Measurements from ENCODE around the gene PCBP3.
"Not testable (repeated sequence)": the region's sequence is repeated elsewhere in the genome, so short reads cannot be mapped to it uniquely, and the experiment has no call there.

Gene PCBP3

DNA sequence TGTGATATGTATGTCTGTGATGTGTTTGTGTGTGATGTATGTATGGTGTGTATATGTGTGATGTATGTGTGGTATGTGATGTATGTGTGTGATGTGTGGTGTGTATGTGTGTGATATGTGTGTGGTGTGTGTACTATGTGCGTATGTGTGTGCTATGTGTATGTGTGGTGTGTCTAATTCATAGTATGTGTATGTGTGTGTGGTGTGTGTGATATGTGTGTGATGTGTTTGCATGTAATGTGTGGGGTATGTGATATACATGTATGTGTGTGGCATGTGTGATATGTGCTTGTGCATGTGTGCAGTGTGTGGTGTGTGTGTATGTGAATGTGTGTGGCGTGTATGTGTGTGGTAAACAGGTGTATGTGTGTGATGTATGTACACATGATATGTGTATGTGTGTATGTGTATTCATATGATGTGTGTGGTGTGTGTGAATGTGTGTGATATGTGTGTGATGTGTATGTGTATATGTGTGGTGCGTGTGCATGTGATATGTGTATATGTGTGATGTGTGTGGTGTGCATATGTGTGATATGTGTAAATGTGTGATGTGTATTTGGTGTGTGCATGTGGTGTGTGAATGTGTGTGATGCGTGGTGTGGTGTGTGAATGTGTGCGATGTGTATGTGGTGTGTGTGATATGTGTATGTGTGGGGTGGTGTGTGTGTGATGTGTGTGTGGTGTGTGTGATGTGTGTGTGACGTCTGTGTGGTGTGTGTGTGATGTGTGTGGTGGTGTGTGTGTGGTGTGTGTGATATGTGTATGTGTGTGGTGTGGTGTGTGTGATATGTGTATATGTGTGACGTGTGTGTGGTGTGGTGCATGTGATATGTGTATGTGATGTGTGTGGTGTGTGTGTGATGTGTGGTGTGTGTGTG, 8.0 kb upstream of the PCBP3 start:
- no peak for DNase-seq (ENCODE audit: low read depth)

DNA sequence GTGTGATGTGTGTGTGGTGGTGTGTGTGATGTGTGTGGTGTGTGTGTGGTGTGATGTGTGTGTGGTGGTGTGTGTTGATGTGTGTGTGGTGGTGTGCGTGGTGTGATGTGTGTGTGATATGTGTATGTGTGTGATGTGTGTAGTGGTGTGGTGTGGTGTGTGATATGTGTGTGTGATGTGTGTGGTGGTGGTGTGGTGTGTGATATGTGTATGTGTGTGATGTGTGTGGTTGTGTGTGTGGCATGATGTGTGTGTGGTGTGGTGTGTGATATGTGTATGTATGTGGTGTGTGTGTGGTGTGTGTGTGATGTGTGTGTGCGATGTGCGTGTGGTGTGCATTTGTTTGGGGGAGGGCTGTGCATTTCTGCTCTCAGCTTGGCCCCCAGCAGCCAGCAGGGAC, 7.1 kb upstream of the PCBP3 start:
- no peak for DNase-seq (ENCODE audit: low read depth)

DNA sequence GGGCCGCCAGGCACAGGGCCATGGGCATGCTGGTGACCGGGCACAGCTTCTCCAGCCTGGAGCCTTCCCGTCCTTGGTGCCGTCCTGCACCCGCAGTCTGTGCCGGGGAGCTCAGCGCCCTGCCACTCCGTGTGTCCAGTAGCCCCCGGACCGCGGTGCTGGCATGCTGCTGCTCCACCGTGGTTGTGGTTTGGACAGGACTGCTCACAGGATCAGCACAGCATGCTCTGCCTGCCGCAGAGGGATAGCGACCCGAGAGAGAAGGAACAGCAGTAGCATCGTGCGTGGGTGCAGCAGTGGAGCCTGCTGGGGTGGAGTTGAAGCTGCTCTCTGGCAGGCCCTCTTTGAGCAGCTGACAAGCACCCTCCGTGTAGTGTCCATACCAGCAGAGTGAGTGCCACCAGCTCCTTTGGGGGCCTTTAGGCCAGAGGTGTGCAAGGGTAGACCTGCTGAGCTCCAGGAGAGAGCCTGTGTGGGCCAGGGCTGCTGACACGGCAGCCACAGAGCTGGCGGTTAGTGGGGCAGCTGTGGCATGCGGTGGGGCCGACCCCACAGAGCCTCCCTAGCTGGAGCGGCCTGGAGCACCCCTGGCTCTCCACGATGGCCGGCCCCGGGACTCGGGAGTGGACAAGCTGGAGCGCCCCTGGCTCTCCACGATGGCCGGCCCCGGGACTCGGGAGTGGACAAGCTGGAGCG, 6.4 kb upstream of the PCBP3 start:
- DNase-seq (ENCODE audit: low read depth) = no peak

DNA sequence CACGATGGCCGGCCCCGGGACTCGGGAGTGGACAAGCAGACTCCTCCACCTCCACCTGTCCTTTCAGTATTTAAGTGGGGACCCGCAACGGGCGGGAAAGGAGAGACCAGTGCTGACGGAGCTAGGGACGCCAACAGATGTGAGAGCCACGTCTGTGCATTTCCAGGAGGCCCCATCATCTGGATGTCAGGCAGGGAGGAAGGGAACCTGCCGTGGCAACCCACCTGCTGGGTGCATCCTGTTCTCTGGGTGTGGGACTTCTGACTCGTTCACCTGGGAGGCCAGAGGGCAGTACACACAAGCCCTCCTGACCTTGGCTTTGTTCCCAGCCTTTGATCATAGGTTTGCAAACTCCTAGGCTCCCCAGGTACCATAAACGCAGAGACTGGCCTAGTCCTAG, 5.6 kb upstream of the PCBP3 start:
- DNase-seq (ENCODE audit: low read depth) = no peak

- DNase-seq (ENCODE audit: low read depth) = no peak
Observed at GRCh38 chr21:45638707-45639106, 4.8 kb upstream of the PCBP3 start.

DNA sequence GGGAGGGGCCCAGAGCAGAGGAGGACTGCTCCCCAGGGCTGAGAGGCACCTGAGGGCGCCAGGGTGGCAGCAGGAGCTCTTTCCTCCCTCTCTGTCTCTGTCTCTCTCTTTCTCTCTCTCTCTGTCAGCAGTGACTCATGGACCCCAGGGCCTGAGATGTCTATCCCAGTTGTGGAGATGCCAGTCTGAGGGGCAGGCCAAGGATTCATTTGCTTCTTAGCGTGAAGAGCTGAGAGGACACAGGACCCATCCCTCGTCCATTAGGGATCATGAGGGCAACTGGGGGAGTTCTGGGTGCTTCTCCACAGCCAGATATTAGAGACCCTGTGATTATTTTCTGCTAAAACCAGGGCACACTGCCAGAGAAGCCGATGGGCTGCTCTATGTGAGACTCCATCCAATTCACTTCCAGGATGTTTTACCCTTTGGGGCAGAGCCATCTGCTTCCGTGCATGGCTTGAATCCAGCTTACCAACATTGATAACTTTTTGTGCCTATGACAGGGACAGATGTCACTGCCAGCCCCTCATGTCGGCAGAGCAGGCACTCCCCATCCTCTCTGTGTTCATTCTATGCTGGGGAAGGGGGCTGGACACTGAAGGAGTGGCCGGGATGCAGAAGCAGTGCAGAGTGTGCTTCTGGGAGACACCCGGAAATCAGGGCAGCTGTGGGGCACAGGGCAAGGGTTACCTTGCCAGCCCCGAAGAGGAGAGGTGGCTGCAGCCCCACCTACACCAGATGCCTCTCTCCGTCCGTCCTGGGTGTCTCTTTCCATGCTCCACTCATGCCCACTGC, 4.1 kb upstream of the PCBP3 start:
- DNase-seq (ENCODE audit: low read depth) = no peak

GRCh38 chr21:45640001-45640887, 3.3 kb upstream of the PCBP3 start:
- no peak for DNase-seq (ENCODE audit: low read depth)

DNA sequence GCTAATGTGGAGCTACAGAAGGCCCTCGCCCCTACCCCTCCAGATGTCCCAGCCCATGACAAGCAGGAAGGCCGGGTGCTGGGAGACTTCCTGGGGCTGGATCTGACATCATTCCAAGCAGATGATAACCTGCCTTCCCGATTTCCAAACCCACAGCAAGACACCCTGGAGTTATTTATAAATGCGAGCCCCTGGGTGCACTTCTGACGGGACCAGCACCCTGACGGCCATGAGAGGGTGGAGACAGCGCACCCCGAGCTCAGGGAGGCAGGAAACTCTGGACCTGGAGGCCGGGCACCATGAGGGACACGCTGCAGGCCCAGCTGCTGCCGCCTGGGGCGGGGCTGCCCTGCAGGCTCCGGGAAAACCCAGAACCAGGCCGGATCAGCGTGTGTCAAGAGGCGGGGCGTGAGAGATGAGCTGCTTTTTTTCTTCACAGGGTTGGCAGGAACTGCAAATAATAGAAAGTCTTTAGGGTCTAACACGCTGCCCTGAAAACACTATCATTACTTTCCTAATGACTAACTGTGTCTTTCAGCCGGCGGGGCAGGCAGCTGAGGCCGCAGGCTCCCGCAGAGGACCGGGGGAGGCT, 2.5 kb upstream of the PCBP3 start:
- DNase-seq (ENCODE audit: low read depth) = no peak

GRCh38 chr21:45641480-45642035, 2.0 kb upstream of the PCBP3 start:
- no peak for DNase-seq (ENCODE audit: low read depth)

- no peak for DNase-seq (ENCODE audit: low read depth)
Observed at GRCh38 chr21:45642122-45642813, 1.3 kb upstream of the PCBP3 start.

- no peak for DNase-seq (ENCODE audit: low read depth)
Observed at GRCh38 chr21:45644041-45644906, 749 bp downstream of the PCBP3 start.

- no peak for DNase-seq (ENCODE audit: low read depth)
Observed at GRCh38 chr21:45651921-45652320, 8.4 kb downstream of the PCBP3 start.

DNA sequence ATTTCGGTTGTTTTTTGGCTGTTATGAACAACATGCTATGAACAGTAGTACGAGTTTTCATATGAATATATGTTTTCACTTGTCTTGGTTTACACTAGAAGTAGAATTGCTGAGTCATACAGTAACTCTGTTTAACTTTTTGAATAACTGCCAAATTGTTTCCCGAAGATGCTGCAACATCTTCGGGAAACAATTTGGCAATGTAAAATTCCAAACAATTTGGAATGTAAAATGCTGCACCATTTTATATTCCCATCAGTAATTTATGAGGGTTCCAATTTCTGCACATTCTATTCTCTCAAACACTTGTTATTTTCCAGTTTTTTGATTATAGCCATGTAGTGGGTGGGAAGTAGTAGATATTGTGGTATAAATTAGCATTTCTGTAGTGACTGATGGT, 11.6 kb downstream of the PCBP3 start:
- no peak for DNase-seq (ENCODE audit: low read depth)

DNA sequence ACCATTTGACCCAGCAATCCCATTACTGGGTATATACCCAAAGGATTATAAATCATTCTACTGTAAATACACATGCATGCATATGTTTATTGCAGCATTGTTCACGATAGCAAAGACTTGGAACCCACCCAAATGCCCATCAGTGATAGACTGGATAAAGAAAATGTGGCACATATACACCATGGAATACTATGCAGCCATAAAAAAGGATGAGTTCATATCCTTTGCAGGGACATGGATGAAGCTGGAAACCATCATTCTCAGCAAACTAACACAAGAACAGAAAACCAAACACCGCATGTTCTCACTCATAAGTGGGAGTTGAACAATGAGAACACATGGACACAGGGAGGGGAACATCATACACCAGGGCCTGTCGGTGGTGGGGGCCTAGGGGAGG, 12.6 kb downstream of the PCBP3 start:
- not testable (repeated sequence) for DNase-seq (ENCODE audit: low read depth)

GRCh38 chr21:45661913-45662622, 18.5 kb downstream of the PCBP3 start:
- DNase-seq (ENCODE audit: low read depth) = not testable (repeated sequence)

GRCh38 chr21:45662623-45663245, 19.2 kb downstream of the PCBP3 start:
- DNase-seq (ENCODE audit: low read depth) = not testable (repeated sequence)

DNA sequence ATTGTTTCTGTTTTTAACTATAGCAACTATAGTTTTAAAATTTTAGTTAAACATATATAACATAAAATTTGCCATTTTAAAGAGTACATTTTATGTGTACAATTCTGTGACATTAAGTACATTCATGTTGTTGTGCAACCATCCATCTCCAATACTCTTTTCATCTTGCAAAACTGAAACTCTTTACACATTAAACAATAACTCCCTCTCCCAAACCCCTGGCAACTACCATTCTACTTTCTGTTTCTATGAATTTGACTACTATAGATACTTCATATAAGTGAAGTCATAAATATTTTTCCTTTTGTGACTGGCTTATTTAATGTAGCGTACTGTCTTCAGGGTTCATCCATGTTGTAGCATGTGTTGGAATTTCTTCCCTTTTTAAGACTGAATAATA, 25.9 kb downstream of the PCBP3 start:
- DNase-seq (ENCODE audit: low read depth) = no peak

- no peak for DNase-seq (ENCODE audit: low read depth)
Observed at GRCh38 chr21:45670731-45671130, 27.2 kb downstream of the PCBP3 start.
